HepG2 (cell line): Measurements from ENCODE around the gene H19.

Experiments
- CBX5 ChIP-seq: sonication (generic); formaldehyde crosslinking; IDR thresholded peaks from 2 replicates; pipeline ENCODE4 v1.4.0; 2020; ENCODE audit warnings: missing genetic modification reagents, borderline replicate concordance
- MAFK ChIP-seq, 2 experiments: IDR thresholded peaks in 1 of 2; conservative IDR thresholded peaks in 1 of 2; 2 replicates each; pipeline ENCODE4 v1.6.1; 2011; ENCODE audit warnings: improper control_type of control experiment in 2 of 2, low read length in 2 of 2
- SAP130 ChIP-seq: IDR thresholded peaks from 2 replicates; pipeline ENCODE4 v1.6.1; 2016; ENCODE audit warnings: low read depth
- SMARCC2 ChIP-seq: fragments of 450-650 bp; IDR thresholded peaks from 2 replicates; pipeline ENCODE4 v1.6.1; 2017; ENCODE audit warnings: antibody characterized with exemption, mild to moderate bottlenecking
- TMF1 ChIP-seq: sonication (generic); formaldehyde crosslinking; IDR thresholded peaks from 2 replicates; pipeline ENCODE4 v1.8.1; 2022; ENCODE audit warnings: low read depth, missing genetic modification reagents
- ZNF253 ChIP-seq: sonication (generic); formaldehyde crosslinking; IDR thresholded peaks from 2 replicates; pipeline ENCODE4 v1.8.0; 2022; ENCODE audit warnings: mild to moderate bottlenecking, missing genetic modification reagents, borderline replicate concordance
- ZNF34 ChIP-seq: sonication (generic); formaldehyde crosslinking; IDR thresholded peaks from 2 replicates; pipeline ENCODE4 v1.4.0; 2020; ENCODE audit warnings: mild to moderate bottlenecking, missing genetic modification reagents, borderline replicate concordance
- TF ChIP-seq, protein P1 (sequence below), 2 experiments: IDR thresholded peaks; 2 replicates each; pipeline ENCODE4 v1.6.1; 2011 to 2012; ENCODE audit warnings: low read length in 2 of 2, borderline replicate concordance in 1 of 2, low read depth in 1 of 2, mild to moderate bottlenecking in 1 of 2, moderate library complexity in 1 of 2

DNA sequence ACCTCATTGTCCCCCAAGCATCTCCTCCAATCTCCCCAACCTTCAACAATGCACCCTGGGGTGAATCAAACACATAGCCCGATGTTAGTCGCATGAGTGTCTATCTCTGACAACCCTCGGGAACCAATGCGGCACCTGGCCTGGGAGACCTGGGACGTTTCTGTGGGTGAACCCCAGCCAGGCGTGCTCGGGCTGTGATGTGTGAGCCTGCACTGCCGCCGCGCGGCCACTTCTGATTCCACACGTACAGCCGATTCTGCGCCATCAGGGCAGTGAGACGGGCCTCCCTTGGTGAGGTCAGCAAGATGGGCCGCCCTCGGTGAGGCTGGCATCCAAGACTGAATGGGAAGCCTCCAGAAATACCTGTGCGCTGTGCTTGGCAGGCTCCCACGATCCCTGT is 5.2 kb upstream of the H19 start:
- no peak for TF ChIP-seq CBX5 (CRISPR knock-in tag)
- TF ChIP-seq SAP130 (CRISPR knock-in tag) = no peak
- TF ChIP-seq TMF1 (CRISPR knock-in tag) = no peak
- TF ChIP-seq ZNF34 (CRISPR knock-in tag) = no peak
- no peak for TF ChIP-seq ZNF253 (CRISPR knock-in tag)
- TF ChIP-seq MAFK (conservative IDR thresholded peaks at IDR 0.05 in 1 of 2, IDR thresholded peaks at IDR 0.05 in 1 of 2; ENCODE audit: low read length in 2 of 2) = no peak
- TF ChIP-seq, protein P1, sequence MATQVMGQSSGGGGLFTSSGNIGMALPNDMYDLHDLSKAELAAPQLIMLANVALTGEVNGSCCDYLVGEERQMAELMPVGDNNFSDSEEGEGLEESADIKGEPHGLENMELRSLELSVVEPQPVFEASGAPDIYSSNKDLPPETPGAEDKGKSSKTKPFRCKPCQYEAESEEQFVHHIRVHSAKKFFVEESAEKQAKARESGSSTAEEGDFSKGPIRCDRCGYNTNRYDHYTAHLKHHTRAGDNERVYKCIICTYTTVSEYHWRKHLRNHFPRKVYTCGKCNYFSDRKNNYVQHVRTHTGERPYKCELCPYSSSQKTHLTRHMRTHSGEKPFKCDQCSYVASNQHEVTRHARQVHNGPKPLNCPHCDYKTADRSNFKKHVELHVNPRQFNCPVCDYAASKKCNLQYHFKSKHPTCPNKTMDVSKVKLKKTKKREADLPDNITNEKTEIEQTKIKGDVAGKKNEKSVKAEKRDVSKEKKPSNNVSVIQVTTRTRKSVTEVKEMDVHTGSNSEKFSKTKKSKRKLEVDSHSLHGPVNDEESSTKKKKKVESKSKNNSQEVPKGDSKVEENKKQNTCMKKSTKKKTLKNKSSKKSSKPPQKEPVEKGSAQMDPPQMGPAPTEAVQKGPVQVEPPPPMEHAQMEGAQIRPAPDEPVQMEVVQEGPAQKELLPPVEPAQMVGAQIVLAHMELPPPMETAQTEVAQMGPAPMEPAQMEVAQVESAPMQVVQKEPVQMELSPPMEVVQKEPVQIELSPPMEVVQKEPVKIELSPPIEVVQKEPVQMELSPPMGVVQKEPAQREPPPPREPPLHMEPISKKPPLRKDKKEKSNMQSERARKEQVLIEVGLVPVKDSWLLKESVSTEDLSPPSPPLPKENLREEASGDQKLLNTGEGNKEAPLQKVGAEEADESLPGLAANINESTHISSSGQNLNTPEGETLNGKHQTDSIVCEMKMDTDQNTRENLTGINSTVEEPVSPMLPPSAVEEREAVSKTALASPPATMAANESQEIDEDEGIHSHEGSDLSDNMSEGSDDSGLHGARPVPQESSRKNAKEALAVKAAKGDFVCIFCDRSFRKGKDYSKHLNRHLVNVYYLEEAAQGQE (IDR thresholded peaks at IDR 0.05; ENCODE audit: borderline replicate concordance in 1 of 2, low read depth in 1 of 2, low read length in 2 of 2) = no peak
- no peak for TF ChIP-seq SMARCC2
